ENCODE measurements around the gene MARCHF7.

- TF ChIP-seq CTCF (IDR thresholded peaks at IDR 0.05; ENCODE audit: low read depth, low read length, poor library complexity, severe bottlenecking): no peak
- no peak for TF ChIP-seq EZH2phosphoT487 (IDR thresholded peaks at IDR 0.05; ENCODE audit: borderline replicate concordance, low read length)
These were observed 10.3 kb downstream of the MARCHF7 start for GRCh38 chr2:159722580-159722979.
